H9 (cell line): ENCODE results near the gene HNF1A. TPM values are rescaled to one million over a fixed set of nuclear protein-coding genes. Genes with fewer than 3 reads are reported as not detected.

Experiments
- DNase-seq: peaks from one replicate; pipeline ENCODE4 v3.0.0-alpha.2; 2017
- H2AFZ ChIP-seq: one replicate; pipeline ENCODE4 v1.6.1; 2013; ENCODE audit warnings: mild to moderate bottlenecking, low read length, control low read depth, moderate library complexity
- H2AK5ac ChIP-seq: 2 replicates; pipeline ENCODE4 v1.6.1; 2013; ENCODE audit warnings: low read length, control low read depth, mixed read lengths; ENCODE audit not compliant: insufficient read length
- H2BK120ac ChIP-seq: one replicate; pipeline ENCODE4 v1.6.1; 2013; ENCODE audit warnings: low read depth, mild to moderate bottlenecking, low read length, control low read depth, inconsistent platforms; ENCODE audit not compliant: poor library complexity, severe bottlenecking
- H2BK12ac ChIP-seq: 2 replicates; pipeline ENCODE4 v1.6.1; 2013; ENCODE audit warnings: low read length, control low read depth, mixed read lengths, low read depth; ENCODE audit not compliant: insufficient read length
- H2BK15ac ChIP-seq: 2 replicates; pipeline ENCODE4 v1.6.1; 2013; ENCODE audit warnings: low read depth, low read length, control low read depth
- H2BK20ac ChIP-seq: one replicate; pipeline ENCODE4 v1.6.1; 2013; ENCODE audit warnings: low read depth, mild to moderate bottlenecking, low read length, control low read depth, inconsistent platforms; ENCODE audit not compliant: poor library complexity, severe bottlenecking
- H2BK5ac ChIP-seq: 2 replicates; pipeline ENCODE4 v1.6.1; 2013; ENCODE audit warnings: low read length, control low read depth, mixed read lengths; ENCODE audit not compliant: insufficient read length
- H3K14ac ChIP-seq: 2 replicates; pipeline ENCODE4 v1.6.1; 2013; ENCODE audit warnings: low read length, control low read depth; ENCODE audit not compliant: insufficient read depth
- H3K18ac ChIP-seq: 2 replicates; pipeline ENCODE4 v1.6.1; 2013; ENCODE audit warnings: low read depth, mild to moderate bottlenecking, mixed read lengths, low read length, control low read depth; ENCODE audit not compliant: insufficient read length
- H3K23ac ChIP-seq: 2 replicates; pipeline ENCODE4 v1.6.1; 2013; ENCODE audit warnings: low read length, control low read depth, mixed read lengths, low read depth; ENCODE audit not compliant: insufficient read length
- H3K23me2 ChIP-seq: 2 replicates; pipeline ENCODE4 v1.6.1; 2013; ENCODE audit warnings: low read depth, mild to moderate bottlenecking, mixed read lengths, low read length, control low read depth; ENCODE audit not compliant: insufficient read length, poor library complexity, severe bottlenecking
- H3K27ac ChIP-seq: 2 replicates; pipeline ENCODE4 v1.5.1; 2013; ENCODE audit warnings: low read length, control low read depth, mixed read lengths, low read depth; ENCODE audit not compliant: insufficient read length
- H3K27me3 ChIP-seq: 2 replicates; pipeline ENCODE4 v1.6.1; 2013; ENCODE audit warnings: low read length, control low read depth, inconsistent platforms; ENCODE audit not compliant: insufficient read depth
- H3K4ac ChIP-seq: 2 replicates; pipeline ENCODE4 v1.6.1; 2013; ENCODE audit warnings: low read depth, mild to moderate bottlenecking, control low read depth, inconsistent platforms, low read length, moderate library complexity
- H3K4me1 ChIP-seq: 2 replicates; pipeline ENCODE4 v1.6.1; 2013; ENCODE audit warnings: low read length, control low read depth, inconsistent platforms; ENCODE audit not compliant: insufficient read depth
- H3K4me2 ChIP-seq: 2 replicates; pipeline ENCODE4 v1.6.1; 2013; ENCODE audit warnings: low read length, control low read depth, mixed read lengths; ENCODE audit not compliant: insufficient read length, insufficient read depth
- H3K56ac ChIP-seq: 2 replicates; pipeline ENCODE4 v1.6.1; 2013; ENCODE audit warnings: low read depth, mild to moderate bottlenecking, mixed read lengths, low read length, control low read depth; ENCODE audit not compliant: insufficient read length
- H3K79me1 ChIP-seq: 2 replicates; pipeline ENCODE4 v1.6.1; 2013; ENCODE audit warnings: low read depth, mild to moderate bottlenecking, moderate library complexity, low read length, control low read depth, inconsistent platforms; ENCODE audit not compliant: insufficient read depth, poor library complexity, severe bottlenecking
- H3K79me2 ChIP-seq: 2 replicates; pipeline ENCODE4 v1.6.1; 2013; ENCODE audit warnings: low read length, control low read depth, inconsistent platforms; ENCODE audit not compliant: insufficient read depth
- H3K9ac ChIP-seq: 2 replicates; pipeline ENCODE4 v1.6.1; 2013; ENCODE audit warnings: low read length, control low read depth, mixed read lengths; ENCODE audit not compliant: insufficient read length; ENCODE audit errors: extremely low read depth
- H3K9me3 ChIP-seq: one replicate; pipeline ENCODE4 v1.6.1; 2013; ENCODE audit warnings: low read depth, low read length, inconsistent platforms; ENCODE audit not compliant: control insufficient read depth
- H3T11ph ChIP-seq: one replicate; pipeline ENCODE4 v1.6.1; 2013; ENCODE audit warnings: mild to moderate bottlenecking, low read length, control low read depth, inconsistent platforms
- H4K20me1 ChIP-seq: one replicate; pipeline ENCODE4 v1.6.1; 2013; ENCODE audit not compliant: control insufficient read depth, insufficient read length, insufficient read depth
- H4K5ac ChIP-seq: 2 replicates; pipeline ENCODE4 v1.6.1; 2013; ENCODE audit warnings: low read depth, mild to moderate bottlenecking, mixed read lengths, low read length, control low read depth; ENCODE audit not compliant: insufficient read length
- H4K8ac ChIP-seq: replicated peaks from 2 replicates; pipeline ENCODE4 v1.6.1; 2013; ENCODE audit warnings: low read length, control low read depth, mixed read lengths, low read depth; ENCODE audit not compliant: insufficient read length
- H4K91ac ChIP-seq: 2 replicates; pipeline ENCODE4 v1.6.1; 2013; ENCODE audit warnings: low read depth, mild to moderate bottlenecking, moderate library complexity, mixed read lengths, low read length, control low read depth; ENCODE audit not compliant: insufficient read length
- H3K27ac Mint-ChIP-seq, 3 experiments: 2 replicates in 2 of 3; 3 replicates in 1 of 3; pipeline ENCODE4 v1.8.0; 2020 to 2021; ENCODE audit warnings: mixed read lengths in 3 of 3, mild to moderate bottlenecking in 1 of 3, moderate library complexity in 1 of 3
- H3K27me3 Mint-ChIP-seq: 2 replicates; pipeline ENCODE4 v1.8.0; 2021; ENCODE audit warnings: low read depth, mild to moderate bottlenecking, moderate library complexity, mixed read lengths
- H3K36me3 Mint-ChIP-seq, 3 experiments: 2 replicates in 2 of 3; 3 replicates in 1 of 3; pipeline ENCODE4 v1.8.0; 2020 to 2021; ENCODE audit warnings: low read depth in 3 of 3, mixed read lengths in 3 of 3; ENCODE audit not compliant: insufficient read depth in 1 of 3
- H3K4me1 Mint-ChIP-seq, 2 experiments: 2 replicates each; pipeline ENCODE4 v1.8.0; 2020; ENCODE audit warnings: mixed read lengths in 2 of 2
- H3K4me3 Mint-ChIP-seq, 2 experiments: 2 replicates in 1 of 2; 3 replicates in 1 of 2; pipeline ENCODE4 v1.8.0; 2020 to 2021; ENCODE audit warnings: mild to moderate bottlenecking in 2 of 2, mixed read lengths in 2 of 2, moderate library complexity in 1 of 2
- H3K9me3 Mint-ChIP-seq, 2 experiments: 2 replicates in 1 of 2; 3 replicates in 1 of 2; pipeline ENCODE4 v1.8.0; 2020; ENCODE audit warnings: mild to moderate bottlenecking in 2 of 2, mixed read lengths in 2 of 2, moderate library complexity in 1 of 2
- CTCF ChIP-seq: fragments of 200-600 bp; sonication (generic); conservative IDR thresholded peaks from 3 replicates; pipeline ENCODE4 v1.8.0; 2021; ENCODE audit warnings: antibody characterized with exemption, mild to moderate bottlenecking
- WGBS: extraction: QIAGEN DNeasy Blood & Tissue Kit; methylation state at CpG from one replicate; pipeline ENCODE4 v1.1.7; 2013; ENCODE audit warnings: missing lambda C conversion rate, low lambda C conversion rate, mixed read lengths; ENCODE audit not compliant: insufficient read length; ENCODE audit errors: extremely low coverage; 5-methylcytosine and 5-hydroxymethylcytosine counted together
- total RNA-seq: library from RNA; stranded (reverse); gene quantifications from 2 replicates; pipeline ENCODE4 v1.2.1, GENCODE V29; 2021

Gene HNF1A
- total RNA-seq, 1 experiment from 2014 or later = not detected

- H3K27me3 ChIP-seq = no peaks in the 10 kb centered on the region
- DNase-seq = no peak
- H3K4me1 Mint-ChIP-seq = peaks cover 11 to 14% of the 10 kb centered on the region in 2 experiments
- no peak overlapping the region for H3K4ac ChIP-seq
- no peak overlapping the region for H4K91ac ChIP-seq
- H3T11ph ChIP-seq = no peak overlapping the region
- no peak overlapping the region for H3K9ac ChIP-seq
- no peak overlapping the region for H3K23ac ChIP-seq
- no peak overlapping the region for H2BK15ac ChIP-seq
- WGBS = no CpG with 5 or more reads among the region's 2 CpGs
- no peak overlapping the region for H3K56ac ChIP-seq
- no peaks in the 10 kb centered on the region; the same call in 1 of the 2 replicates for H3K27me3 Mint-ChIP-seq
- H3K9me3 ChIP-seq = no peaks in the 10 kb centered on the region
- H2BK120ac ChIP-seq = no peak overlapping the region
- no peaks in the 10 kb centered on the region for H3K36me3 Mint-ChIP-seq
- no peak overlapping the region for H2AK5ac ChIP-seq
- H4K8ac ChIP-seq = no peak overlapping the region
- H3K4me3 Mint-ChIP-seq = no peak overlapping the region
- H2AFZ ChIP-seq = no peak overlapping the region
- TF ChIP-seq CTCF = no peak
- H3K9me3 Mint-ChIP-seq = no peaks in the 10 kb centered on the region
- no peaks in the 10 kb centered on the region for H4K20me1 ChIP-seq
- H3K27ac ChIP-seq = no peak overlapping the region
- no peak overlapping the region for H4K5ac ChIP-seq
- no peak overlapping the region for H3K14ac ChIP-seq
- no peaks in the 10 kb centered on the region for H3K23me2 ChIP-seq
- H3K79me2 ChIP-seq = no peaks in the 10 kb centered on the region
- H3K4me2 ChIP-seq = no peak overlapping the region
- no peaks in the 10 kb centered on the region for H3K79me1 ChIP-seq
- no peak overlapping the region; a peak in 1 of 7 replicates for H3K27ac Mint-ChIP-seq
- no peak overlapping the region for H2BK12ac ChIP-seq
- no peak overlapping the region for H2BK5ac ChIP-seq
- no peaks in the 10 kb centered on the region; the same call in 1 of the 2 replicates for H3K4me1 ChIP-seq
- no peak overlapping the region for H3K18ac ChIP-seq
- no peak overlapping the region for H2BK20ac ChIP-seq
Observed at GRCh38 chr12:120962532-120963020, 15.8 kb upstream of the HNF1A start.
